Bronchial epithelial cell (primary cell): ENCODE measurements around the gene CPM. TPM values are rescaled to one million over a fixed set of nuclear protein-coding genes. Genes with fewer than 3 reads are reported as not detected.

Experiments used
- DNase-seq: peaks from one replicate; pipeline ENCODE4 v3.0.0-alpha.2; 2010; ENCODE audit warnings: low read depth
- FAIRE-seq: peaks from 2 replicates; lab custom pipeline; 2011; peaks lifted over from hg19 to GRCh38; lab: Jason Lieb, UNC
- H3K27me3 ChIP-seq: 2 replicates; pipeline ENCODE4 v1.5.1; 2011; ENCODE audit warnings: low read length; ENCODE audit not compliant: control insufficient read depth, insufficient read depth
- H3K36me3 ChIP-seq: 2 replicates; pipeline ENCODE4 v1.5.1; 2011; ENCODE audit warnings: low read length; ENCODE audit not compliant: control insufficient read depth, insufficient read depth
- H3K4me3 ChIP-seq: 2 replicates; pipeline ENCODE4 v1.5.1; 2011; ENCODE audit warnings: mild to moderate bottlenecking, low read depth, low read length, control low read depth
- CTCF ChIP-seq: IDR thresholded peaks from 2 replicates; pipeline ENCODE4 v1.5.1; 2011; ENCODE audit warnings: mild to moderate bottlenecking, moderate library complexity, low read length, control low read depth, inconsistent platforms; ENCODE audit not compliant: insufficient read depth, severe bottlenecking
- total RNA-seq: library from RNA; depleted of rRNA; stranded (reverse); fragments of >200 nt; gene quantifications from 2 replicates; pipeline ENCODE4 v1.2.1, GENCODE V29; 2014

Gene CPM
- total RNA-seq, 1 donor from 2014 or later, result 7.1 TPM

GRCh38 chr12:68887641-68888040, 45.3 kb downstream of the CPM start:
- TF ChIP-seq CTCF, result no peak
- H3K36me3 ChIP-seq, result no peaks in the 10 kb centered on the region
- H3K27me3 ChIP-seq, result no peaks in the 10 kb centered on the region
- no peak overlapping the region for H3K4me3 ChIP-seq
- no peak for DNase-seq
- FAIRE-seq, result no peak

DNA sequence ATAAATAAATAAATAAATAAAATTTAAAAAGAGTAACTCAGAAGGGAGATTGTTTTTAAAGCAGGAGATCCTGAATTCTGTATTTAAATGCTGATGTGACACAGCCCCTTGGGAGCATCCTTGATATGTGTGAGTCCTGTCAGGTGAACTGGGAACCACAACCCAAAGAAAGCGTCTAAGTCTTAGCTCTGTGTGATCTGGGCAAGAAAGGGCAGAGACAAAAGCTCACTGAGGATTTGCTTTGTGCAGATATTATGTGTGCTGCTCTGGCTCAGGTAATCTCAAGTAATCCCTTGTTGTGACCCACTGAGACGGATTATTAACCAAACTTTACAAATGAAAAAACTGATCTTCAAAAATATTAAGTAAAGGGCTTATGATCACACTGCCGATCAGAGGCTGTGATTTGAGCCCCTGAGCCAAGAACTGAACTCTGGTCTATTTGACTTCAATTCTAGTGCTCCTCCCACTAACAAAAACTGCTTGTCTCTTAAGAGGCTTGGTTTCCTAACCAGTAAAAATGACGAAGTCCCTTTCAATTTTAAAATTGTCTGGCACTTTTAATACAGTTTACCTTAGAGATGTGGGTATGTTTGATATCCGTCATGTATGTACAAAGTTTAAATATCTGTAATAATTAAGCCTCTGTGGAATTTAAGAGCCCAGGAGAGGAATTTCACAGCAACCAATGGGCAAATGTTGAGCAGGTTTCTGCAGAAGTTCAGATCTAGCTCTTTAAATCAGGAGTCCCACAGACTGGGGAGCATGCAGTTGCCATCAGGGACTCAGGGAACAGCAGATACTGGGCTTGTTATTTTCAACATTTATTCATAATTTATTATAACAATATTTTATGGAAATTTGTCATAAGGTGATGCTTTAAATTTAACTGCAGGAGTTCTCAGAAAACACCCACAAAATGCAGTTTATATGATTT, 46.1 kb downstream of the CPM start:
- Histone ChIP-seq H3K27me3 (no peaks in the 10 kb centered on the region), H3K36me3 (no peaks in the 10 kb centered on the region), H3K4me3 (no peak overlapping the region)
- DNase-seq (no peak), FAIRE-seq (no peak)
- no peak for TF ChIP-seq CTCF

DNA sequence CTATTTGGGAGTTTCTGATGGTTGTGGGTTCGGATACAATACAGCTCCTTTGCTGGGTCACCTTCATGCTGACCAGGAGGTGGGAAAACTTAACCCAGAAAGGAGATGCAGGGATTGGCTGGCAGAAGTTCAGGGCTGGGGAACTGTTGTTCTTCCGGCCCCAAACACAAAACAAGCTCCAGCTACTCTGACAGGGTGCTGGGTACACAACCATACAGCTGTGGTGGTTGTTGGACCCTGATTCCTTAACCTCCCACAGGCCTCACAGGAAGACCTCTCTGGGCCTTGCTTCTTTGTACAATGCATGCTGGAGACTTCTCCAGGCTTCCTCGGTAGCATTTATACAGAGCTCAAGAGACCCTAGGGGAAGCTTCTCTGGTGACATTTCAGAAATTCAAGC, 47.6 kb downstream of the CPM start:
- no peak for FAIRE-seq

DNA sequence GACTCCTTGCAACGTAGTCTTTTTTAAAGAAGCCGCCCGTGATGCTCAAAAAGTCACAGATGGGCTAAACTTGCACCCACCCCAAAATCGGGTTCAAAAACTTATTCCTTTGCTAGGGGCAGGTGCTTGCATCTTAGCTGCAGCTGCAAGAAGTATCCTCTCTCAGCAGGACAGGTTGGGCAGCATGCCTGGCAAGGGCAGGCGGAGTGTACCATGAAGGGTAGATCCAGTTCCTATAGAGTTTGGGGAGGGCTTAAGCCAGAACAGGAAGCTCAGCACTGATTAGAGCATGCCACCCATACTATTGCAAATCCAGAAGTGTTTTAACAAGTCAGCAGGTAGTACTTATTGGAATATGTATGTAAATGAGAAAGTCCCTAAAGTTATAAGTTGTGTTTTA, 48.7 kb downstream of the CPM start:
- DNase-seq, result no peak
- no peak for TF ChIP-seq CTCF
- H3K4me3 ChIP-seq, result no peak overlapping the region
- no peaks in the 10 kb centered on the region for H3K36me3 ChIP-seq
- H3K27me3 ChIP-seq, result no peaks in the 10 kb centered on the region
- no peak for FAIRE-seq

More for the DNA sequence above, 47.6 kb downstream of the CPM start:
- H3K4me3 ChIP-seq, result no peak overlapping the region
- H3K27me3 ChIP-seq, result no peaks in the 10 kb centered on the region
- H3K36me3 ChIP-seq, result no peaks in the 10 kb centered on the region
- DNase-seq, result no peak
- TF ChIP-seq CTCF, result no peak

- no peak overlapping the region for H3K4me3 ChIP-seq
- no peak for TF ChIP-seq CTCF
- no peaks in the 10 kb centered on the region for H3K27me3 ChIP-seq
- no peak for FAIRE-seq
- DNase-seq, result no peak
- H3K36me3 ChIP-seq, result no peaks in the 10 kb centered on the region
Measured at GRCh38 chr12:68883151-68883550, 49.8 kb downstream of the CPM start.
